ENCODE measurements around the gene KRT81.

Gene KRT81

DNA sequence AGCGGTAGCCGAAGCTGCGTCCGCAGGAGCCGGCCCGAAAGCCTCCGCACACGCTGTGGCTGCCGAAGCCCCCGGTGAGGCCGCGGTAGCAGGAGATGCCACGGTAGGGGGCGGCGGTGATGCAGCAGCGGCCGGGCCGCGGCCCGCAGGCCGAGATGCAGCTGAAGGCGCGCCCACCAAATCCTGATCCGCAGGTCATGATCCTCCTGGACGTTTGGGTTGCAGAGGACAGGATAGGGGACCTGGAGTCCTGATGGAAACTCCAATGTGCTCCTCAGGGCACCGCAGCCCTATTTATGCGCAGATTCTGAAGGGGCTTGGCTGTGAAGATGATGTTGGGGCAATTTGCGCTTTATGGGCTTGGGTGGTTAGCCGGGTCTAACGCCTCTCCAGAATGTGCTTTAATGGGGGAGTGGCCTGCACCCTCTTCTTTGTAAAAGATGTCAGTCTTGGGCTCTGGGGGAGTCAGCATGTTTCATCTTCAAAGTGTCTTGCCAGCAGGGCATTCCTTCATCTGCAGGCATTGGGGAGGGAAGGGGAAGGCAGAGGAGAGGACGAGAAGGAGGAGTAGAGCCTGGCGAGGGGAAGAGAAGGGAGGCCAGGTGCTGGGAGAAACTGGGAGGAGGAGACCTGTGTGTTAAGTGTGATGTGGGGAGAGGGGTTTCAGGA lies at the start of gene KRT81:
KRT81 (minus strand) TSS at position 268 of the 669 bp plus-strand sequence; CDS start at position 199, 69 bp downstream.
- DNase-seq (ENCODE audit: low spot score) = no peak

DNA sequence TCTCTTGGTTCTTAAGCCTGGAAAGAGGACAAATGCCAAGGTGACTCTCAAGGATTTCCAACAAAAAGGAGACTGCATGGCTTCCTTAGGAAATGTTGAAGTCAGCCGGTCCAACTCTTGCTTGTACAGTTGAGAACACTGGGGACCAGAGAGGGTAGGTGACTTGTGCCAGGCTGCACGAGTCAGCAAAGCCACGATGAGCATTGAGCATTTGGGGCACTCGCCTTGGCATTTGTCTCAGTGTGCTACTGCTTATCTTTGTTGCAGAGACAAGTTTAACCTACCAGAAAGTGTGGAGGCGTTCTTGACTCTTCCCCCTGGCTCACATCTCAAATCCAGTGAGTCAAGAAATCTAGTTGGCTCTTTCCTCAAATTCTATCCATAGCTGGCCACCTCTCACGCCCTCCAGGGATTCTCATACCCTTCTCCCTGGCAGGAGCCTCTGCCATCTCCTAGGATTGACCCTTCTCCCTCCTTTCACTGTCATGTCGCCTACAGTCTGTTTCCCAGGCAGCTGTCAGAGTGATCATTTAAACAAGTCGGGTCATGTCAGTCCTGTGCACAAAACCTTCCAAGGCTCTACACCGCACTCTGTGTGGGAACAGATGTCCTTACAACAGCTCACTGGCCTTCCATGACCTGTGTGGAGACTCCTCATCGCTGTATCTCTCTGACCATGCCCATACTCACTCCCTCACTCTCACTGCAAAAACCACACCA lies 47.1 kb upstream of the KRT81 start:
- DNase-seq (ENCODE audit: low spot score) = no peak

DNA sequence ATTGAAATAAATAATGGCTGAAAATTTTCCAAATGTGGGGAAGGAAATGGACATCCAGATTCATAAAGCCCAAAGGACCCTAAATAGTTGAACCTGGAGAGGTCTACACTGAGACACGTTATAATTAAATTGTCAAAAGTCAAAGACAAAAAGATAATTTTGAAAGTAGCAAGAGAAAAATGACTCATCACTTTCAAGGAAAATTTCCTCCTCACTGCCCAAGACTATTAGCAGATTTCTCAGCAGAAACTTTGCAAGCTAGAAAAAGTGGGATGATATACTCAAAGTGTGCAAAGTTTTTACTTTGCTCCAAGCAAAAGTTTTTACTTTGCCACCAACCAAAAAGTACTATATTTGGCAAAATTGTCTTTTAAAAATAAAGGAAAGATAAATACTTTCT lies 45.7 kb upstream of the KRT81 start:
- no peak for DNase-seq (ENCODE audit: low spot score)

DNA sequence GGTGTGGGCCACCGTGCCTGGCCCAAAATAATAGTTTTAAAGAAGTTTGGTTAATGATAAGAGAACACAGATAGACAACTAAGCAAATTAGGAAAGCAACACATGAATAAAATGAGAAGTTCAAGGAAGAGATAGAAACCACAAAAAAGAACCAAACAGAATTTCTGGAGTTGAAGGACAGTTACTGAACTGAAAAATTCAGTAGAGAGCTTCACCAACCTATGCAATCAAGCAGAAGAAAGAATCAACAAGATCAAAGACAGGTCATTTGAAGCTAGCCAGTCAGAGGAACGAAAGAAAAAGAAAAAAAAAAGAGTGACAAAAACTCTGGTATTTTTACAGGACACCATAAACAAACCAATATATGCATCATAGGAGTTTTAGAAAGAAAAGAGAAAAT lies 45.3 kb upstream of the KRT81 start:
- no peak for DNase-seq (ENCODE audit: low spot score)

DNA sequence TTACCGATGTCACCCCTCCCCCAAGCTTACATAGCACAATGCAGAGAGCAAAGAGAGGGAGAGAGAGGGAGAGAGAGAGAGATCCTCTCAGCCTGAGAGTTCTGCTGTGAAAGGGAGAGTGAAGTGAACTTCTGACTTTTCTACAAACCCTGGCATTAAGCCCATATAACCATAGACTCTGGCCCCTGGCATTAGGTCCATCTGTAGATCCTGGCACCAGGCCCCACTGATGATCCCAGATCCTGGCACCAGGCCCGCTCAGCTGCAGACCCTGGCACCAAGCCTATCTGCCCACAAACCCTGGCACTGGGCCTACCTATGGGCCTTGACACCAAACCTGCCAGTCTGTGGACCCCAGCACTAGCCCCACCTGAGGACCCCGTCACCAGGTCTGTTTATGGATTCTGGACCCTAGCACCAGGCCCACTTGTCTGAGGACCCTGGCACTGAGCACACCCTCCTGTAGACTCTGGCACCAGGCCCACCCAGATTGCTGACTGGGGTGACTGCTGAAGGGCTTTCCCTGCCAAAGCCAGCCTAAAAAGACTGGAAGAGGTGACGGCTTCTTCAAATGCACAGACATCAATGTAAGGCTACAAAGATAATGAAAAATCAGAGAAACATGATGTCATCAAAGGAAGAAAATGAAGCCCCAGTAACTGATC lies 44.4 kb upstream of the KRT81 start:
- peak; percentile 71 for DNase-seq (ENCODE audit: low spot score)

DNA sequence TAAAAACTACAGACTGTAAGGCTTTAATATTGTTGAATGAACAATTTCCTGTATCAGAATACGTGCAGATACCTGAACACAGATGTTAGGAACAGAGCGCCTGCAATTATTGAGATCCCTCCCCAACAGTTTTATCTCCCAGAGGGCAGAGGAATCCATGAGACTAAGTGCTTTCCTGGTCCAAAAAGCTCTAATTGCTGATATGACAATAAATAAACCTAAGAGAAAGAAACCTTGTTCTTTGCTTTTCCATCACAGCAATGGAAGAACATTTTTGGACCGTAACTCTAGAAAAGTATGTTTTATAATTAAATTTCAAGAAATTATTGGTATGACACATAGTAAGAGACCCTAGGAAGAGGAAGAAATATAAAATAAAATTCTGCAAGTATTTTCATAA lies 42.9 kb upstream of the KRT81 start:
- no peak for DNase-seq (ENCODE audit: low spot score)

DNA sequence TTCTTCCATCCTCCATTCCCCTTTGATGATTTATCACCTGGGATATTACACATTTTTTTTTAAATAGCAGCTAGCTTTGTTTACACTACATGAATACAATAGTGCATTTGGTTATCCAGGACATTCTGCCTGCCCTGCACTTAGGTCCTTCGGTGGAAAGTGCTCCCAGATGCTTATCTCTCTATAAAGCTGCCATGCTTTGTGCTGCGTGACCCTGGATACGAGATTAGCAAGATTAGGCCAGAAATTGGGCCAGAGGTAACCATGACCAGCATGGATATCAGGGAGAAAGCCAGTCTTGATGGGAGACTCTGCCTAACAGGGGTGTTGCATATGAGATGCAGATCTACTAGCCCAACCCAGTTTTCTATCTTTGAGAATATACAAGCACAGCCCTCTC lies 42.0 kb upstream of the KRT81 start:
- no peak for DNase-seq (ENCODE audit: low spot score)

DNA sequence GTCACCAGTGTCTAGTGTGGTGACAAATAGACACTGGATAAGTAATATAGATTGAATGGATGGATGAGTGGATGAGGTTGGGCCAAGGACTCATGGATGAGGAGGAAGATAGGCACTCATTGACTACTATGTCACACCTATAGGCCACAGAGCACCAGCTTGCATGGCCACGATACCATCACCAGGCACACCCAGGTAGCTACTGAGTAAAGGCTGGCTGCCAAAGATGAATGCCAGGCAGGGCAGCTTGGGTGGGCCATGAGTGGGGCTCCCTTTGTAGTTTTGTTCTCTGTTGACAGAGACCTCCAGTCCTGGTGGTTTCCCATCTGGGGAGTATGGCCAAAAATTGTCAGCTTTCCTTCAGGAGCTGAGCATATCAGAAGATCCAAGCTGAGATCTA lies 41.0 kb upstream of the KRT81 start:
- no peak for DNase-seq (ENCODE audit: low spot score)

DNA sequence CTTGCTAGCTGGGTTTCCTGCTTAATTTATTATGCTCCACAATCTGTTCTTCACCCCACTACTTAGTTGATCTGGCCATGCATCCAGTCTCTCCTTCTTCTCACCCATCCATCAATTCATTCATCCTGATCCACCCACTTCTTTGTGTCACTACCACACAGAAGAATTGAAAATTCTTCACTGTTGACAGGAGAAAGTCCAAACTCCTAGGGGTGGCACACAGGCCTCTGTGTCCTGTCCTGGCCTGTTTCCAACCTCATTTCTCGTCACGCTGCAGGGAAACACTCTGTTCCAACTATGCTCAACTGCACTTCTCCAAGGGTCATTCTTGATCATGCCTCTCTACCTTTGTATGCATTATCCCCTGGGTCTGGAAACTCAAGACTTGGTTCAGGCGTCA lies 40.5 kb upstream of the KRT81 start:
- no peak for DNase-seq (ENCODE audit: low spot score)

DNA sequence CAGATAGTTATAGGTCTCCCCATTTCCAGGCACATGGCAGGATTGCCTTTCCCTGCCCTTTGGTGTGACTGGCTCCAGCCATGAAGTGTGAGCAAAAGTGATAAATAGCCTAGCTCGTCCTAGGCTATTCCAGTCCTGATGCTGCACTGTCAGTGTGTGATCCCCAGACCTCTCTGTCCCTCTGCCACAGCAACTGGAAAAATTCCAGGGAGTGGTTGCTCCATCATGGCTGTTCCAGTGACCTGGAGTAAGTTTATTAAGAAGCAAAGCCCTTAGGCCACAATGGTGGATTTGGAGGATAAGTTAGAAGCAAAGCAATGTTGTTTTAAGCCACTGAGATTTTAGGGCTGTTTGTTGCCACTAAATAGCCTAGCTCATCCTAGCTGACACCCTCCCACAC lies 39.7 kb upstream of the KRT81 start:
- DNase-seq (ENCODE audit: low spot score) = no peak

DNA sequence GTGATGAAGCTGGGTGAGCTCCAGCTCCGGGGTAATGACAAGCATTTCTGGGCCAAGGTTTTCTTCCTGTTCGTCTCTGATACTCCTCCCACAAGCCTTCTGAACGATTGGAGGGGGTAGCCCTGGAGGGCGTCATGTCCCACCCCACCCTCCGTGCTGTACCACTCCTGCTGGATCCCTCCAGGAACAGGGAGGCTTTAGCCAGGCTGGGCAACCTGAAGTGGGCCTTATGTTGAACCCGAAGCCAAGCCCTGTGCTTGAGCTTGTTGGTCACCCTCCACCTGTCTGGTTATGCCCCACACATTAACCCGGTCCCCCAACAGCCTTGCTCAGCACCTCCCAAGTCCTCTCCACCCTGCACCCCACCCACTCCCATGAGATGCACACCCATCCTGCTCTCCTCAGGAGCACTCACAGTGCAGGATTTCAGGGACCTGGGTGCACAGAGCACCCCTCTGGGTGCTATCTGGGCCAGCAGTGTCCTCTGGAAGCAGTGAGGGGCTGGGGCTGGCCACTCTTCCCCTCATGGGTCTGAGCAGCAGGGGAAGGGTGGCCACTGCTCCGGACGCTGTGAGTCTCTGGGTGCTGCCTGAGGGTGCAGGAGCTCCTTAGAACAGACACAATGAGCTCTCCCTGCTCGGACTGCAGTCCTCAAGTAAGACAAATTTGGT lies 36.6 kb upstream of the KRT81 start:
- DNase-seq (ENCODE audit: low spot score) = no peak

DNA sequence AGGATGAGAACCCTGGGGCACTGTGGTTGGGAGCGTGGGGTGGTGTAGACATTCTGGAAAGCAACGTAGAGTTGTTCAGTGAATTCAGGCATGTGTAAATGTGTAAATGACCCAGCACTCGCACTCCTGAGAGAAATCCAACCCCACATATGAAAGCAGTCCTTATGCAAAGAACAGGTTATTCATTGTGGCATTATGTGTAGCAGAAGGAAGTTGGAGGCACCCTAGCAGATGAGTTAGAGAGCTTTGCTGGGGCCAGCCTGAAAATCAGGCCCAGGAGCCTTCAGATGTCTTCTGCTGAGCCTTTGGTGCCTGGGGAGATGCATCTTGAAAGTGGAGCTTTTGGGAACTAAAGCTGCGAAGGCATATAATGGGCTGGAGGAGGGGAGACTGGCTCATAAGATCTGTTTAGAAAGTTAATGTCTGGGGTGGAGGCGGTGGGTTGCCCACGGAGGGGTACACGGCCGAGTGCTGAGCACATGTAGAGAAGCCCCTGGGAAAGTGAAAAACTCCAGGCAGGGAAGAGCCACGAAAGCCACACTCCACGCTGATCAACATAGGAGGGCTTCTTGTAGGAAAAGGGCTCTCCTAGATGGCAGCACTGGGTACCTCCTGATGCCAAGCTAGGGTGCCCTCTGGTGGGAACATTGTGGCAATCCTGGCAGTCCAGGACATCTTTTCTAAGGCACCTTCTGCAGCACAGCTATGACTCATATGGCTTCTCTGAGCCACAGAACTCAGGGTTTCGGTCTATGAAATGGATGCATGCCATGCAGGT lies 35.9 kb upstream of the KRT81 start:
- peak; percentile 100 for DNase-seq (ENCODE audit: low spot score)

DNA sequence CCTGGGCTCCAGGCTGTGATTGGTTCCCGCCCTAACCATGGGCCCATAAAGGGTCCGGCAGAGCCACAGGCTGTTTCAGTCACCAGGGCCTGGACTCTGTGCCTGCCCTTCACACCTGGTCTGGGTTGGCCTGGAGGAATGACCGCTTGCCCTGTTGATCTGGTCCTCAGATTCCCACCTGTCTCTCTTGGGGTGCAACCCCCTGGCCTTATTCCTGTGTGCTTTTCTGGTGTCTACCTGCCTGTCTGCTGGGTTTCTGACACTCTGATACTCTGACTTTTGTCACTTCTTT lies 32.8 kb upstream of the KRT81 start:
- DNase-seq (ENCODE audit: low spot score) = no peak

DNA sequence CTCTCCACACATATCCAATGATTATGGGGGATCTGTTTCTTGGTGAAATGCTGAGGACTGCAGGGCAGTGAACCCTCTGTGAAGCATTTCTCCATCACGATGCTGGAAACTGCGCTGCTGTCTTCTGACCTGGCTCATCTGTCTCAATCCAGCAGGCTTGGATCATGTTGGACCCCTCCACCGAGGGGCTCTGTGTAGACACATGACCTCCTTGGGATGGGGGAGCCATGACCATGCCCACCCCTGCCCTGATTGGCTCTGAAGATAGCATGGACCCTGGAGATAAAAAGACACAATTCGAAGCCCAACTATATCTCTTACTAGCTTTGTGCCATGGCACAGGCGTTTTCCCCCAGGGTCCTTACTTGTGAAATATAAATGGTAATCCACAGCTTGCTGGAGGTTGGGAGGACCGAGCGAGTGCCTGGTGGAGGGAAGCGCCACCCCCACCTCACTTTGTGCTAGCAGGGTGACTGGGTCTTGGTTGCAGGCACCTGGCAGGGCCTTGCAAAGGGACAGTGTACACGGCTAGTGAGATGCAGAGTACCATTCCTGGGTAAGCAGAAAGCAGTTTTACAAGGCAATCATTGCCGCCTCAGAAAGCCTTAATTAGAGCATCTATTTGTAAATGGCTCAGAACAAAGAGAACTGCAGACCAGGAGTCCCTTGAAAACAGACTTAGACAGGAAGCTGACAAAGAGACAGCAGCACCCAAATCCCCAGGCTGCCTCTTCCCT lies 32.2 kb upstream of the KRT81 start:
- no peak for DNase-seq (ENCODE audit: low spot score)

DNA sequence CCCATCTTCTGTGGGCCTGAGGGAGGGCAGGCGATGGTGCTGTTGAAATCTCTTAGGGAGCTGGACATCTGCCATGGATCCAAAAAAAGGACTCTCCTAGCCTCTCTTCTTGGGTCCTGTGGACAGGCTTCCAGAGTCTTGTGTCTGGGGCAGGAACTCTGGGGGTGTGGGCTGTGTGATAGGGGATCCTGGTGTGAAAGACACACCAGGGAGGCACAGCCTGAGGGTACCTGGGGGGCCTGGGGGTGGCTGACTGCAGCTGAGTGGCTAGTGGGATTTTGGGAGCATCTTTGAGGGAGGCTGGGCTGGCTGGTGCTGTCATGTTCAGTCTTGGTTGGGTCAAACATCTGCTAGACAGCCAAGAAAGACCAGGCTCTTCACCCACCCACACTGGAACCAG lies 31.7 kb upstream of the KRT81 start:
- DNase-seq (ENCODE audit: low spot score) = no peak

DNA sequence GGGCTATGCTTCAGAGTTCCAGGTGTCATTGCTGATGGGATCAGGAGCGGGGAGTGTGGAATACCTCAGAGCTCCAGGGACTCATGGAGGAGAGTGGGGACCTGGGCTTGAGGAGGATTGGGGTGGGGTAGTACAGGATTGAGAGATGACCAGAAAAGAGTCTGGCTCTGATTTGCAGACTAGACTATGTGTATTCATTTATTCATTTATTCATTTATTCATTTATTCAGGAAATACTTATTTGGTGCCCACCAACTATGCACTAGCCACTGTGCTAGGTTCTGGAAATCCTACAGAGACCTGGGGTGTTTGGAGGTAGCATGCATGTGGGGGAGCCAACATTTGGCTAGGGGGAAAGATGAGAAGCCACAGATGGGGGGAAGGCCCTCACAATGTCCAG lies 30.7 kb upstream of the KRT81 start:
- no peak for DNase-seq (ENCODE audit: low spot score)

DNA sequence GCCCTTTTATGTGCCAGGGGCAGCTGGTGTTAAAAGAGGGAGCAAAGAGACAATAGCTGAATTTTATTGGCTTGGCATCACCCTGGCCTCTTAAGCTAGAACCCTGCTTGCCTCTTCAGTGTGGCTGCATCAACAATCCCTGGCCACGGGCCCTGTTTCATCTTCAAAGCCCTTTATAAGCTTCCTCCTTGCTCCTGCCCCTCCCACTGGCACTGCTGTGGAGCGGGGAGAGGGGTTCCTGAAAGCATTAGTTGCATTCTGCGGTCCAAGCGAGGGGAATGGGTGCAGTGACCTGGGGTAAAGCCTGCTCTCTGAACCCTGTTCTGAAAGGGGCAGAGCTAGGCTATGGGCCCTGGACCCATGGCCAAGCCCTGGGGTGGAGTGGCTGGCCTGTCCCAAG lies 30.1 kb upstream of the KRT81 start:
- no peak for DNase-seq (ENCODE audit: low spot score)

DNA sequence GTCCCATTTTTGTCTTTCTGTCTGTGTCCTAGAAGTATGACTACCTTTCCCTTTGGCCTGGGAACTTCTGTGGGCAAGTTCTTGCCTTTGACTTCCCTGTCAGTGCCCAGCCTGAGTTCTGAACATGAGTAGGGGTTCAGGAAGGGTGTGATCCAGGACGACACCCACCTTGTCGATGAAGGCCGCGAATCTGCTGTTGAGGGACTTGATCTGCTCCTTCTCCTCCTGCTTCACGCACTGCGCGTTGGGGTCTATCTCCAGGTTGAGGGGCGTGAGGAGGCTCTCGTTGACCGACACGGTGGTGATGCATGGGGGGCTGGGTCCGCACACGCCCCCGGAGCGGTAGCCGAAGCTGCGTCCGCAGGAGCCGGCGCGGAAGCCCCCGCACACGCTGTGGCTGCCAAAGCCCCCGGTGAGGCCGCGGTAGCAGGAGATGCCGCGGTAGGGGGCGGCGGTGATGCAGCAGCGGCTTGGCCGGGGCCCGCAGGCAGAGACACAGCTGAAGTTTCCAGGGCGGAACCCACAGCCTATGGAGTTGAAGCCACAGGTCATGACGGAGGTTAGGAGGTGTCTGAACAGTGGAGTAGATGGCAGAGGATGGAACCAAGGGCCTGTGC lies 29.6 kb upstream of the KRT81 start, which contains the start of gene KRT83:
KRT83 (minus strand) TSS at position 615 of the 617 bp plus-strand sequence; CDS start at position 552, 63 bp downstream.
- DNase-seq (ENCODE audit: low spot score) = no peak

DNA sequence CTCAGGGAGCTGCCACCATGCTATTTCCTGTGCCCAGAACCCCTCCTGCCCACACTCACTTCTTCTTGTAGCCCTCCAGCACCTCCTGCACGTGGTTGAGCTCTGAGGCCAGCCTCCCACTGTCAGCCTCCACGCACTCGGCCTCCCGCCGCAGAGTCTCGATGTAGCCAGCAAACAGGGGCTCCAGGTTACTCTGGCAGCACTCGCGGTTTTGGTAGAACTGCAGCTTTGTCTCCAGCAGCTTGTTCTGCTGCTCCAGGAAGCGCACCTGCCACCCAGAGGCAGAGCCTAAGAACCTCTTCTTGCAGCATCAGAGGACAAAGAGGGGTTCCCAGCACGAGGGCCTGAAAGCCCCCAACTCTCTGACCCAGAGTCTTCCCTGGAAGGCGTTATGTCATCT lies 27.8 kb upstream of the KRT81 start:
- DNase-seq (ENCODE audit: low spot score) = no peak

DNA sequence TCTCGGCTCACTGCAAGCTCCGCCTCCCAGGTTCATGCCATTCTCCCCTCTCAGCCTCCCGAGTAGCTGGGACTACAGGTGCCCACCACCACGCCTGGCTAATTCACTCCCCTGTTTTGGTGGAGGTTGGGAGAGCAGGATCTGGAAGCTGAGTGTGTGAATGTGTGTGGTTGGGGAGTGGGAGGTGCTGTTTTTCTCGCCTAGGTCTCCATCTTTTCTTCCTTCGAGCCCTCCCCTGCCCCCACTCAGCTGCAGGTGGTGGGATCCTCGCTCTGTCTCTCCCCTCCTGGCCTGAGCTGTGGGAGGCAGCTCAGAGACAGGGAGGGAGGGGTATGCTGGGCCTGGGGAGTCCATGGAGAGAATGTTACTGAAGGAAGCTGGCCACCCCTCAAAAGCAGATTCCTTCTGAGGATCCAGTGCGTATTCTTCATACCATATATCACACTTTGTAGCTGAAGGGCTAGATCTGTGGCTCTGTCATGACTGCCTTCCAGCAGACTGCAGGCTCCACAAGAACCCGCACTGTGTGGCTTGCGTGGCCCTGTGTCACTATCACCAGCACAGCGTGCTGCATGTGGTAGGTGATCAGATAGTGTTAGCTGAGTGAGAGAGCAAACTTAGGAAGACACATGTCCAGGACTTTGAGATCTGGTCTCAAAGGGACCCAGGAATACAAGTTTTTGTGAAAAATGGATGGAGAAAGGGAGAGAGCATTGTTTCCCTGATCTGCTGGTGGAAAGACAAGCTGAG lies 27.1 kb upstream of the KRT81 start:
- no peak for DNase-seq (ENCODE audit: low spot score)
